GM12801 (cell line): ENCODE data around the gene CHSY1.

ENCODE experiments used
- CTCF ChIP-seq: IDR thresholded peaks from one replicate; pipeline ENCODE4 v1.5.1; 2011; ENCODE audit warnings: control low read depth; ENCODE audit not compliant: insufficient read length; ENCODE audit errors: extremely low read depth

The CHSY1 gene

GRCh38 chr15:101174152-101174920 lies 77.5 kb downstream of the CHSY1 start:
- no peak for TF ChIP-seq CTCF

DNA sequence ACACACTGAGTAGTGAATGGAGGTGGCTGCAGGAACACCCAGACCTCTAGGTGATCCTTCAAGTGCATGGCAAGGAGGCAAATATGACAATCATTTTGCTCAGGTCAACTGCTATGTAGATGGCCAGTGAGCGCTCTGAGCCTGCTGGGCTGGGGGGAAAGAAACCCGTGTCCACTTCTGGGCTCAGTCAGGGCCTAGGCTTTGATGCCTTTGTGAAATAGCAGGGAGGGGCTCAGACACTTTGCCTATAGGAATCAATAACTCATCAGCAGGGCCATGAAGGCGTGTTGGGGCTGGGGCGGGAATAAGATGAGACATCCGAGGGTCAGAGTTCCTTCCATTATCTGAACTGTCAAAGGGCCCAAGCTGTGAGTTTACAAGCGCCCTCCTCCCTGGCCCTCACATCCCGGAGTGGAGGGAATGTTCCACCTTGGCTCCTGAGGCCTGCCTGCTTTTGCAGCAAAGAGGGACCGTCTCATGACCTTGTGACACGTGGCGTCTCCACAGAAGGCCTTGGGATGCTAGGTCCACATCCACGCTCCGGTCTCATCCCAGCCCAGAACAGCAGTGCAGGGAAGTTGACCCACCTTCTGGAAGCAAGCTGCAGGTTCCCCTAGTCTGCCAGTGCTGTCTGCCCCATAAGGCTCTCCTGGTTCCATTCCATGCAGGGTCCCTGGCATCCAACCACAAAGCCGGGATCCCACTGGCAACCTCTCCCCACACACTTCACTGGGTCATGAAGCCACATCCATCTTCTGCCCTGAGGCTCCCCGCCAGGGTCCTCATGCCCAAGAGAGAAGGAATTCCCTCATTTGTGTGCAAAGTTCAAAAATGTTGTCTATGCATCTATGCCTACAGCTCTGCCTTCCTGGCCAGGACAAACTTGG lies 78.4 kb downstream of the CHSY1 start:
- TF ChIP-seq CTCF: no peak

DNA sequence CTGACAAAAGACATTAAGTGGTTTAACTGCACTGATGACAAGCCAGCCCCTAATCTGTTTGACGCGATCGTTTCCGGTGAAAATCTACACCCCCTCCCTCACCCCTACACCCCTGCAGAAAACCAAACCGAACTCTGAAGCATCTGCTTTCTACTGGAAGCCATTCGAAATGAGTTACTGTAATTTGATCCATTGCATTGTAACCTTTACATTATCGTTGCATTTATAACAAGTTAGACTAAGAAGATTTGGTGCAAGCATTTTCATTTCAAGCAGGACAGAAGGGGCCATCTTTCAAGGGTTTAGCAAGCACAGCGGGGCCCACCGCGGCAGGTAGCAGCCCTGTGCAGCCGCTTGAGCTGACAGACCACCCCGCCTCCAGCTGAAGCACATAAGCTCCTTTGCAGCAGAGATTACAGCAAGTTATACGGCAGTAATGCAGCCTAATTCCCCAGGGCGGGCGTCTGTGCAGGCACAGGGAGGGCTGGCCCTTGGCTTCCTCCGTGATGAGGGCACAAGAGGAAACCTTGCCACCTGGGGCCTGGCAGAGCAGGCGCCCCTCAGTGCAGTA lies 79.3 kb downstream of the CHSY1 start:
- no peak for TF ChIP-seq CTCF

DNA sequence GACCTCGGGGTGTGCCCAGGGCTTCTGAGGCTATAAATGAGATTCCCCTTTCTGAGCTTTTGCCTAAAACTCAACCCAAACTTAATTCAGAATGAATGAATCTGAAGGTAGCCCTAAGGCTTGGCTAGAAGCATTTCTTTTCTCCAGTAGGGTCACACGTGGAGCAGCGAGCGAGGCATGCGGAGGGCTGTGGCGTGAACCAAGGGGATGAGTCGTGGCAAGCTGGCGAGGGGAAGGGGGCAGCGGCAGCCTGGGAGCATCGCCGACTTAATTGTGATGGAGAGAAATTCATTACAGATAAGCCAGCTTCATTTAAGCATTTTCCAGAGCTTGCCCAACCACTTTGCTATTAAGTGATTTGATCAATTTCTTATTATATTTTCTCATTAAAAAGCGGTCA lies 79.9 kb downstream of the CHSY1 start:
- no peak for TF ChIP-seq CTCF

- no peak for TF ChIP-seq CTCF
These were observed 81.1 kb downstream of the CHSY1 start for GRCh38 chr15:101170568-101171350.

DNA sequence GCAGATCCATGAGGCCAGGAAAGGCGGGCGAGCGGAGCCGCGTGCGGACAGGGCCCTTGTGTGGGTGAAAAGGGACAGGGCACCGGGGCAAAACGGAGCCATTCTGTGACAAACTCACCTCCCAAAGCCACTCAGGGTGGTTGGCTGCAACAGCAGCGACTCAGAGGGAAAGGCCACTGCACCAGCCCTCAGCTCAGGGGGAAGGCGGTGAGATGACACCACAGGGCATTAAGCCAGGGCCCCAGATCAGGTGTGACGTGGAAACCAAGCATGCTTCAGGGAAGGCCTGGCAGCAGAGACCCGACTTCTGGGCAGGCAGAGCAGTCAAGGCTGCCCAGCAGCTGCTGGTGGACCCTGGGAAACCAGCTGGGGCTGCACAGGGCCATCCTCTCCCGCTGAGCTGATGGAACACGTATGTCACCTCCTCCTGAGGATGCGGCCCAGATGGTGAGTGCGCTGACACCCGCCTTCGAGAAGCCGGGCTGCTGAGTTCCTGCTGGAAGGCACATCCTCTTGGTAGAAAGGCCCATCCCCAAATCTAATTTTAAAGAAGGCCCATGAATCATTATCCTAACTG lies 82.3 kb downstream of the CHSY1 start:
- TF ChIP-seq CTCF: no peak
